Measurements from ENCODE around the gene TICAM2. TPM values are rescaled to one million over a fixed set of nuclear protein-coding genes. Genes with fewer than 3 reads are reported as not detected.
A peak's percentile ranks its signal among the peaks of the same experiment; 100 is the strongest.

Gene TICAM2
- total RNA-seq, 1 experiment from 2014 or later, result 1.0 TPM

DNA sequence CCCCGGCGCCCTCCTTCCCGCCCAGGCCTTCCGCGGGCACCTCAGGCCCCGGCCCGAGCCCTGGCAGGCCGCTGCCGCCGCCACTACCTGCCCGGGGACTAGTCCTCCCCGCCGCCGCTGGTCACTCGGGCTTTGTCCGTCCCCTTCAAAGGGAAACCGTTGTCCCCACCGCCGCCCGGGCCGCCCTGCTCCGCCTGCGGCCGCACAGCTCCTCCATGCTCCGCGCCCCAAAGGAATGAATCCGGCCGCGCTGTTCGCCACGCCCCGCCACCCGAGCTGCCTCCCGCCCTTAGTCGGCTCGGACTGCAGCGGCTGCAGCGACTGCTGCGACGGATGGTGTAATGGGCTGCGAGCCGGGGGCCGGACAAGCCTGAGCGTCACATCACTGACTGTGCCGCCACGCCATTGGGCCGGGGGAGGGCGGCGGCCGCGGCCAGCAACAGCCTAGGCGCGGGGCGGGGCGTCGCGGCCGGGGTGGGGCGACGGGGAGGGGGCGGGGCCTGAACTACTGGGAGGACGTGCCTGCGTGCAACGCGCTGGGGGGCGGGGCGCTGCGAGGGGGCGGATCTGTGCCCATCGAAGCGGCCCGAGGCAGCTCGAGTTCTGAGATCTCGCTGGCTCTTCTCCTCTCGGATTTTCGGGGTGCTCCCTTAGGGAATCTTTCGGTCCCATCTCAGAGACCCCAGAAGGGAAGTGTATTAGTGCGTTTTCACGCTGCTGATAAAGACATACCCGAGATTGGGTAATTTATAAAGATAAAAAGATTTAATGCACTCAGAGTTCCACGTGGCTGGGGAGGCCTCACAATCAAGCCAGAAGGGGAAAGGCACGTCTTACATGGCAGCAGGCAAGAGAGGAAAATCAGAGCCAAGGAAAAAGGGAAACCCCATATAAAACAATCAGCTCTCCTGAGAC, 57.6 kb downstream of the TICAM2 start, which contains the start of gene FEM1C (continued):
- TF ChIP-seq GRHL2 (CRISPR knock-in tag; IDR thresholded peaks at IDR 0.05; ENCODE audit: insufficient replicate concordance, severe bottlenecking) (no peak), ZNF396 (CRISPR knock-in tag; IDR thresholded peaks at IDR 0.05; ENCODE audit: borderline replicate concordance) (no peak), PRRX2 (CRISPR knock-in tag; IDR thresholded peaks at IDR 0.05) (no peak), TP53 (CRISPR knock-in tag; IDR thresholded peaks at IDR 0.05) (peak; percentile 36; the same call in 1 of the 2 replicates), ZNF232 (CRISPR knock-in tag; IDR thresholded peaks at IDR 0.05) (peak; percentile 72; the same call in 1 of the 2 replicates), ZNF219 (CRISPR knock-in tag; IDR thresholded peaks at IDR 0.05; ENCODE audit: borderline replicate concordance) (no peak), GABPB1 (CRISPR knock-in tag; IDR thresholded peaks at IDR 0.05) (peak; percentile 90)
- TF ChIP-seq, protein P1, sequence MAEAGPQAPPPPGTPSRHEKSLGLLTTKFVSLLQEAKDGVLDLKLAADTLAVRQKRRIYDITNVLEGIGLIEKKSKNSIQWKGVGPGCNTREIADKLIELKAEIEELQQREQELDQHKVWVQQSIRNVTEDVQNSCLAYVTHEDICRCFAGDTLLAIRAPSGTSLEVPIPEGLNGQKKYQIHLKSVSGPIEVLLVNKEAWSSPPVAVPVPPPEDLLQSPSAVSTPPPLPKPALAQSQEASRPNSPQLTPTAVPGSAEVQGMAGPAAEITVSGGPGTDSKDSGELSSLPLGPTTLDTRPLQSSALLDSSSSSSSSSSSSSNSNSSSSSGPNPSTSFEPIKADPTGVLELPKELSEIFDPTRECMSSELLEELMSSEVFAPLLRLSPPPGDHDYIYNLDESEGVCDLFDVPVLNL (CRISPR knock-in tag; IDR thresholded peaks at IDR 0.05; ENCODE audit: borderline replicate concordance, low read depth), result peak; percentile 68; the same call in 1 of the 2 replicates
- TF ChIP-seq, protein P2, sequence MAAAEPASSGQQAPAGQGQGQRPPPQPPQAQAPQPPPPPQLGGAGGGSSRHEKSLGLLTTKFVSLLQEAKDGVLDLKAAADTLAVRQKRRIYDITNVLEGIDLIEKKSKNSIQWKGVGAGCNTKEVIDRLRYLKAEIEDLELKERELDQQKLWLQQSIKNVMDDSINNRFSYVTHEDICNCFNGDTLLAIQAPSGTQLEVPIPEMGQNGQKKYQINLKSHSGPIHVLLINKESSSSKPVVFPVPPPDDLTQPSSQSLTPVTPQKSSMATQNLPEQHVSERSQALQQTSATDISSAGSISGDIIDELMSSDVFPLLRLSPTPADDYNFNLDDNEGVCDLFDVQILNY (CRISPR knock-in tag; IDR thresholded peaks at IDR 0.05), result peak; percentile 86
- TF ChIP-seq, protein P3, sequence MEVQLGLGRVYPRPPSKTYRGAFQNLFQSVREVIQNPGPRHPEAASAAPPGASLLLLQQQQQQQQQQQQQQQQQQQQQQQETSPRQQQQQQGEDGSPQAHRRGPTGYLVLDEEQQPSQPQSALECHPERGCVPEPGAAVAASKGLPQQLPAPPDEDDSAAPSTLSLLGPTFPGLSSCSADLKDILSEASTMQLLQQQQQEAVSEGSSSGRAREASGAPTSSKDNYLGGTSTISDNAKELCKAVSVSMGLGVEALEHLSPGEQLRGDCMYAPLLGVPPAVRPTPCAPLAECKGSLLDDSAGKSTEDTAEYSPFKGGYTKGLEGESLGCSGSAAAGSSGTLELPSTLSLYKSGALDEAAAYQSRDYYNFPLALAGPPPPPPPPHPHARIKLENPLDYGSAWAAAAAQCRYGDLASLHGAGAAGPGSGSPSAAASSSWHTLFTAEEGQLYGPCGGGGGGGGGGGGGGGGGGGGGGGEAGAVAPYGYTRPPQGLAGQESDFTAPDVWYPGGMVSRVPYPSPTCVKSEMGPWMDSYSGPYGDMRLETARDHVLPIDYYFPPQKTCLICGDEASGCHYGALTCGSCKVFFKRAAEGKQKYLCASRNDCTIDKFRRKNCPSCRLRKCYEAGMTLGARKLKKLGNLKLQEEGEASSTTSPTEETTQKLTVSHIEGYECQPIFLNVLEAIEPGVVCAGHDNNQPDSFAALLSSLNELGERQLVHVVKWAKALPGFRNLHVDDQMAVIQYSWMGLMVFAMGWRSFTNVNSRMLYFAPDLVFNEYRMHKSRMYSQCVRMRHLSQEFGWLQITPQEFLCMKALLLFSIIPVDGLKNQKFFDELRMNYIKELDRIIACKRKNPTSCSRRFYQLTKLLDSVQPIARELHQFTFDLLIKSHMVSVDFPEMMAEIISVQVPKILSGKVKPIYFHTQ (CRISPR knock-in tag; IDR thresholded peaks at IDR 0.05), result no peak
- TF ChIP-seq, protein P4, sequence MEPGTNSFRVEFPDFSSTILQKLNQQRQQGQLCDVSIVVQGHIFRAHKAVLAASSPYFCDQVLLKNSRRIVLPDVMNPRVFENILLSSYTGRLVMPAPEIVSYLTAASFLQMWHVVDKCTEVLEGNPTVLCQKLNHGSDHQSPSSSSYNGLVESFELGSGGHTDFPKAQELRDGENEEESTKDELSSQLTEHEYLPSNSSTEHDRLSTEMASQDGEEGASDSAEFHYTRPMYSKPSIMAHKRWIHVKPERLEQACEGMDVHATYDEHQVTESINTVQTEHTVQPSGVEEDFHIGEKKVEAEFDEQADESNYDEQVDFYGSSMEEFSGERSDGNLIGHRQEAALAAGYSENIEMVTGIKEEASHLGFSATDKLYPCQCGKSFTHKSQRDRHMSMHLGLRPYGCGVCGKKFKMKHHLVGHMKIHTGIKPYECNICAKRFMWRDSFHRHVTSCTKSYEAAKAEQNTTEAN (CRISPR knock-in tag; IDR thresholded peaks at IDR 0.05), result peak; percentile 80; the same call in 1 of the 2 replicates
- TF ChIP-seq, protein P5, sequence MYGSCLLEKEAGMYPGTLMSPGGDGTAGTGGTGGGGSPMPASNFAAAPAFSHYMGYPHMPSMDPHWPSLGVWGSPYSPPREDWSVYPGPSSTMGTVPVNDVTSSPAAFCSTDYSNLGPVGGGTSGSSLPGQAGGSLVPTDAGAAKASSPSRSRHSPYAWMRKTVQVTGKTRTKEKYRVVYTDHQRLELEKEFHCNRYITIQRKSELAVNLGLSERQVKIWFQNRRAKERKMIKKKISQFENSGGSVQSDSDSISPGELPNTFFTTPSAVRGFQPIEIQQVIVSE (CRISPR knock-in tag; IDR thresholded peaks at IDR 0.05; ENCODE audit: borderline replicate concordance), result no peak
- TF ChIP-seq, protein P6, sequence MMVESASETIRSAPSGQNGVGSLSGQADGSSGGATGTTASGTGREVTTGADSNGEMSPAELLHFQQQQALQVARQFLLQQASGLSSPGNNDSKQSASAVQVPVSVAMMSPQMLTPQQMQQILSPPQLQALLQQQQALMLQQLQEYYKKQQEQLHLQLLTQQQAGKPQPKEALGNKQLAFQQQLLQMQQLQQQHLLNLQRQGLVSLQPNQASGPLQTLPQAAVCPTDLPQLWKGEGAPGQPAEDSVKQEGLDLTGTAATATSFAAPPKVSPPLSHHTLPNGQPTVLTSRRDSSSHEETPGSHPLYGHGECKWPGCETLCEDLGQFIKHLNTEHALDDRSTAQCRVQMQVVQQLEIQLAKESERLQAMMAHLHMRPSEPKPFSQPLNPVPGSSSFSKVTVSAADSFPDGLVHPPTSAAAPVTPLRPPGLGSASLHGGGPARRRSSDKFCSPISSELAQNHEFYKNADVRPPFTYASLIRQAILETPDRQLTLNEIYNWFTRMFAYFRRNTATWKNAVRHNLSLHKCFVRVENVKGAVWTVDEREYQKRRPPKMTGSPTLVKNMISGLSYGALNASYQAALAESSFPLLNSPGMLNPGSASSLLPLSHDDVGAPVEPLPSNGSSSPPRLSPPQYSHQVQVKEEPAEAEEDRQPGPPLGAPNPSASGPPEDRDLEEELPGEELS (CRISPR knock-in tag; IDR thresholded peaks at IDR 0.05), result peak; percentile 54; the same call in 1 of the 2 replicates

DNA sequence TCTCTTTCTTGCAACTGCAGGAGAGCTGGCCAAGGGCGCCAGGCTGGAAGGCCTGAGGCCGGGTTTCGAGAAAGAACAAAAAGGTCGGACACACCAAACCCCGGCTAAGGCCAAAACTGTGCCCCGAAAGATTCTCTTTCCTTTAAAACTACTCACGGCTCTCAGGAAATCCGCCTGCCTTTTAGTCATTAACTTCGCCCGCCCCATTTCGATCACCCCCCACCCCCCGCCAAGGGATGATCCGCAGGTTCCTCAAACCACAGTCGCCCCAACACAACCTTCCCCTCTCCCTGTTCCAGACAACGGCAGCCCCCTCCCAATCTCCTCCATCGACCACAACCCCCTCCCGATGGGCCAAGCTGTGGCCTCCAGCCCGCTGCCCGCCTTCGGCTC, 58.2 kb downstream of the TICAM2 start:
- Mint-ChIP-seq H3K27ac (peak overlapping the region; percentile 96), H3K9me3 (peaks cover 21% of the 10 kb centered on the region), H3K4me3 (peak overlapping the region; percentile 93), H3K4me1 (peaks cover 47% of the 10 kb centered on the region), H3K36me3 (peaks cover 47% of the 10 kb centered on the region), H3K27me3 (ENCODE audit: low read depth) (peaks cover 6% of the 10 kb centered on the region)
- POLR2A ChIA-PET, result interaction anchor here (0.7 to 2.1 kb wide), 4 partner anchors 16 to 418 kb away, joined by 3 to 17 read pairs (median 4); partner anchors contain the start of genes CCDC112 and LVRN
- DNase-seq (ENCODE audit: low spot score) (no peak), ATAC-seq (peak; percentile 18)
- CTCF ChIA-PET, result interaction anchor here (0.6 to 2.7 kb wide), 4 partner anchors 27 to 234 kb away, joined by 3 to 24 read pairs (median 6); no protein-coding TSS in a partner anchor
- TF ChIP-seq GABPB1 (CRISPR knock-in tag; IDR thresholded peaks at IDR 0.05) (no peak), GTF2I (CRISPR knock-in tag; conservative IDR thresholded peaks at IDR 0.05) (no peak), FOXJ3 (CRISPR knock-in tag; IDR thresholded peaks at IDR 0.05; ENCODE audit: borderline replicate concordance) (no peak), SMAD4 (CRISPR knock-in tag; IDR thresholded peaks at IDR 0.05) (no peak)
- TF ChIP-seq, protein P7, sequence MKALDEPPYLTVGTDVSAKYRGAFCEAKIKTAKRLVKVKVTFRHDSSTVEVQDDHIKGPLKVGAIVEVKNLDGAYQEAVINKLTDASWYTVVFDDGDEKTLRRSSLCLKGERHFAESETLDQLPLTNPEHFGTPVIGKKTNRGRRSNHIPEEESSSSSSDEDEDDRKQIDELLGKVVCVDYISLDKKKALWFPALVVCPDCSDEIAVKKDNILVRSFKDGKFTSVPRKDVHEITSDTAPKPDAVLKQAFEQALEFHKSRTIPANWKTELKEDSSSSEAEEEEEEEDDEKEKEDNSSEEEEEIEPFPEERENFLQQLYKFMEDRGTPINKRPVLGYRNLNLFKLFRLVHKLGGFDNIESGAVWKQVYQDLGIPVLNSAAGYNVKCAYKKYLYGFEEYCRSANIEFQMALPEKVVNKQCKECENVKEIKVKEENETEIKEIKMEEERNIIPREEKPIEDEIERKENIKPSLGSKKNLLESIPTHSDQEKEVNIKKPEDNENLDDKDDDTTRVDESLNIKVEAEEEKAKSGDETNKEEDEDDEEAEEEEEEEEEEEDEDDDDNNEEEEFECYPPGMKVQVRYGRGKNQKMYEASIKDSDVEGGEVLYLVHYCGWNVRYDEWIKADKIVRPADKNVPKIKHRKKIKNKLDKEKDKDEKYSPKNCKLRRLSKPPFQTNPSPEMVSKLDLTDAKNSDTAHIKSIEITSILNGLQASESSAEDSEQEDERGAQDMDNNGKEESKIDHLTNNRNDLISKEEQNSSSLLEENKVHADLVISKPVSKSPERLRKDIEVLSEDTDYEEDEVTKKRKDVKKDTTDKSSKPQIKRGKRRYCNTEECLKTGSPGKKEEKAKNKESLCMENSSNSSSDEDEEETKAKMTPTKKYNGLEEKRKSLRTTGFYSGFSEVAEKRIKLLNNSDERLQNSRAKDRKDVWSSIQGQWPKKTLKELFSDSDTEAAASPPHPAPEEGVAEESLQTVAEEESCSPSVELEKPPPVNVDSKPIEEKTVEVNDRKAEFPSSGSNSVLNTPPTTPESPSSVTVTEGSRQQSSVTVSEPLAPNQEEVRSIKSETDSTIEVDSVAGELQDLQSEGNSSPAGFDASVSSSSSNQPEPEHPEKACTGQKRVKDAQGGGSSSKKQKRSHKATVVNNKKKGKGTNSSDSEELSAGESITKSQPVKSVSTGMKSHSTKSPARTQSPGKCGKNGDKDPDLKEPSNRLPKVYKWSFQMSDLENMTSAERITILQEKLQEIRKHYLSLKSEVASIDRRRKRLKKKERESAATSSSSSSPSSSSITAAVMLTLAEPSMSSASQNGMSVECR (CRISPR knock-in tag; IDR thresholded peaks at IDR 0.05; ENCODE audit: borderline replicate concordance), result no peak
- TF ChIP-seq, protein P5 (CRISPR knock-in tag; IDR thresholded peaks at IDR 0.05; ENCODE audit: borderline replicate concordance), result no peak
- TF ChIP-seq, protein P8, sequence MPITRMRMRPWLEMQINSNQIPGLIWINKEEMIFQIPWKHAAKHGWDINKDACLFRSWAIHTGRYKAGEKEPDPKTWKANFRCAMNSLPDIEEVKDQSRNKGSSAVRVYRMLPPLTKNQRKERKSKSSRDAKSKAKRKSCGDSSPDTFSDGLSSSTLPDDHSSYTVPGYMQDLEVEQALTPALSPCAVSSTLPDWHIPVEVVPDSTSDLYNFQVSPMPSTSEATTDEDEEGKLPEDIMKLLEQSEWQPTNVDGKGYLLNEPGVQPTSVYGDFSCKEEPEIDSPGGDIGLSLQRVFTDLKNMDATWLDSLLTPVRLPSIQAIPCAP (CRISPR knock-in tag; IDR thresholded peaks at IDR 0.05), result no peak
